Measurements from ENCODE around the gene TCF3. TPM values are rescaled to one million over a fixed set of nuclear protein-coding genes. Genes with fewer than 3 reads are reported as not detected.

The TCF3 gene
- total RNA-seq, 1 donor from 2014 or later = 153 TPM

- H3K27ac Mint-ChIP-seq (ENCODE audit: unreplicated experiment) = no peak overlapping the region
- no peak for DNase-seq (ENCODE audit: low spot score)
- no peaks in the 10 kb centered on the region for H3K36me3 Mint-ChIP-seq (ENCODE audit: low read depth)
These were observed 23.4 kb upstream of the TCF3 start for GRCh38 chr19:1675633-1676350.

GRCh38 chr19:1674293-1674679 is 21.9 kb upstream of the TCF3 start:
- peaks cover 48% of the 10 kb centered on the region for H3K27me3 Mint-ChIP-seq (ENCODE audit: low read depth)

More at GRCh38 chr19:1675633-1676350, 23.4 kb upstream of the TCF3 start:
- no peak for TF ChIP-seq CTCF (IDR thresholded peaks at IDR 0.05)
- Mint-ChIP-seq H3K27me3 (ENCODE audit: low read depth) (peaks cover 48% of the 10 kb centered on the region), H3K4me1 (ENCODE audit: low read depth) (no peaks in the 10 kb centered on the region), H3K4me3 (ENCODE audit: unreplicated experiment) (no peak overlapping the region), H3K9me3 (ENCODE audit: low read depth) (no peaks in the 10 kb centered on the region)

GRCh38 chr19:1673645-1674292 is 21.4 kb upstream of the TCF3 start:
- Mint-ChIP-seq H3K4me3 (ENCODE audit: unreplicated experiment) (no peak overlapping the region), H3K9me3 (ENCODE audit: low read depth) (no peaks in the 10 kb centered on the region), H3K27ac (ENCODE audit: unreplicated experiment) (no peak overlapping the region), H3K27me3 (ENCODE audit: low read depth) (peaks cover 51% of the 10 kb centered on the region), H3K4me1 (ENCODE audit: low read depth) (no peaks in the 10 kb centered on the region), H3K36me3 (ENCODE audit: low read depth) (no peaks in the 10 kb centered on the region)
- no peak for TF ChIP-seq CTCF (IDR thresholded peaks at IDR 0.05)
- no peak for DNase-seq (ENCODE audit: low spot score)

More at GRCh38 chr19:1674293-1674679, 21.9 kb upstream of the TCF3 start:
- Mint-ChIP-seq H3K27ac (ENCODE audit: unreplicated experiment) (no peak overlapping the region), H3K9me3 (ENCODE audit: low read depth) (no peaks in the 10 kb centered on the region), H3K4me1 (ENCODE audit: low read depth) (no peaks in the 10 kb centered on the region), H3K36me3 (ENCODE audit: low read depth) (no peaks in the 10 kb centered on the region), H3K4me3 (ENCODE audit: unreplicated experiment) (no peak overlapping the region)
- no peak for DNase-seq (ENCODE audit: low spot score)
- TF ChIP-seq CTCF (IDR thresholded peaks at IDR 0.05) = no peak

- Mint-ChIP-seq H3K4me1 (ENCODE audit: low read depth) (peaks cover 6% of the 10 kb centered on the region), H3K27ac (ENCODE audit: unreplicated experiment) (no peak overlapping the region), H3K36me3 (ENCODE audit: low read depth) (no peaks in the 10 kb centered on the region), H3K4me3 (ENCODE audit: unreplicated experiment) (no peak overlapping the region), H3K9me3 (ENCODE audit: low read depth) (no peaks in the 10 kb centered on the region), H3K27me3 (ENCODE audit: low read depth) (peaks cover 52% of the 10 kb centered on the region)
- no peak for TF ChIP-seq CTCF (IDR thresholded peaks at IDR 0.05)
- peak; percentile 92 for DNase-seq (ENCODE audit: low spot score)
These were observed 20.6 kb upstream of the TCF3 start for GRCh38 chr19:1672769-1673644.

Measured in chondrocyte (in vitro differentiated cells).